ENCODE results near the gene APOBEC3B.

DNA sequence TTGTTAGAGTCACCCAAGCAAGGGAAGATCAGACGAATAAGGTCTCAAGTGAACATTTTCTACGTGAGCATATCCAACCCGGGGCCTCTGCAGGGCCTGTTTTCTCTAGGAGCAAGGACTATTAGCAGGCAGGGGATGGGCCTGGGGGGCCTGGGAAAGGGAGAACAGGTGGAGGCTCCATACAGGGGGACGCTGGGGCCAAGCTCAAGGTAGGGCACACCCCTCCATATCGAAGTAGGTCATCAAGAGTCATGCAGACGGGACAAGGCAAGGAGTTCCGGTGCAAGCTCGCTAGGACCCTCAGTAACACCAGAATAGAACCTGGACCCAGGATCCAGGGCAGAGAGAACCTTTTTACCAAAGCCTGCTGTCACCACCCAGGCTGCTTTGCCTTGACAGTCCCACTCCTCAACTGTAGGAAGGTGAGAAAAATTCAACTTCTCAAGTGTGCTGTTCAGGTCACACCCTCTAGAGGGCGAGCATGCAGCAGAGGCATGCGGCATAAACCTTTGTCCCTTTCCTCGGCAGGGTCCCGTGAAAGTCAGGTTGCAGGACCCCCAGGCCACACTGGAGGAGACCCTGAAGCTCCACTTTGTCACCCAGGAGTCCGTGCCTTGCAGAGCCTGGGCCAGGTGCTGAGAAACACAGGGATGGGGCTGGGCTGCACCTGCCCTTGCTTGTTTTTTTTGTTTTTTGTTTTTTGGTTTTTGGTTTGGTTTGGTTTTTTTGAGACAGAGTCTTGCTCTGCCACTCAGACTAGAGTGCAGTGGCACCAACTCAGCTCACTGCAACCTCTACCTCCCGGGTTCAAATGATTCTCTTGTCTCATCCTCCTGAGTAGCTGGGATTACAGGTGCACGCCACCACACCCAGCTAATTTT lies 8.6 kb upstream of the APOBEC3B start:
- TF ChIP-seq, protein P1, sequence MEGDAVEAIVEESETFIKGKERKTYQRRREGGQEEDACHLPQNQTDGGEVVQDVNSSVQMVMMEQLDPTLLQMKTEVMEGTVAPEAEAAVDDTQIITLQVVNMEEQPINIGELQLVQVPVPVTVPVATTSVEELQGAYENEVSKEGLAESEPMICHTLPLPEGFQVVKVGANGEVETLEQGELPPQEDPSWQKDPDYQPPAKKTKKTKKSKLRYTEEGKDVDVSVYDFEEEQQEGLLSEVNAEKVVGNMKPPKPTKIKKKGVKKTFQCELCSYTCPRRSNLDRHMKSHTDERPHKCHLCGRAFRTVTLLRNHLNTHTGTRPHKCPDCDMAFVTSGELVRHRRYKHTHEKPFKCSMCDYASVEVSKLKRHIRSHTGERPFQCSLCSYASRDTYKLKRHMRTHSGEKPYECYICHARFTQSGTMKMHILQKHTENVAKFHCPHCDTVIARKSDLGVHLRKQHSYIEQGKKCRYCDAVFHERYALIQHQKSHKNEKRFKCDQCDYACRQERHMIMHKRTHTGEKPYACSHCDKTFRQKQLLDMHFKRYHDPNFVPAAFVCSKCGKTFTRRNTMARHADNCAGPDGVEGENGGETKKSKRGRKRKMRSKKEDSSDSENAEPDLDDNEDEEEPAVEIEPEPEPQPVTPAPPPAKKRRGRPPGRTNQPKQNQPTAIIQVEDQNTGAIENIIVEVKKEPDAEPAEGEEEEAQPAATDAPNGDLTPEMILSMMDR (conservative IDR thresholded peaks at IDR 0.05; ENCODE audit: low read length) = peak; percentile 91
- TF ChIP-seq EZH2phosphoT487 (IDR thresholded peaks at IDR 0.05; ENCODE audit: borderline replicate concordance, low read depth, low read length) = no peak

Measured in OCI-LY7 (cell line).